Measurements from ENCODE around the gene PTPN1. TPM values are rescaled to one million over a fixed set of nuclear protein-coding genes. Genes with fewer than 3 reads are reported as not detected.
A peak's percentile ranks its signal among the peaks of the same experiment; 100 is the strongest.

The PTPN1 gene
- total RNA-seq, 1 experiment from 2014 or later, result 65.2 TPM

DNA sequence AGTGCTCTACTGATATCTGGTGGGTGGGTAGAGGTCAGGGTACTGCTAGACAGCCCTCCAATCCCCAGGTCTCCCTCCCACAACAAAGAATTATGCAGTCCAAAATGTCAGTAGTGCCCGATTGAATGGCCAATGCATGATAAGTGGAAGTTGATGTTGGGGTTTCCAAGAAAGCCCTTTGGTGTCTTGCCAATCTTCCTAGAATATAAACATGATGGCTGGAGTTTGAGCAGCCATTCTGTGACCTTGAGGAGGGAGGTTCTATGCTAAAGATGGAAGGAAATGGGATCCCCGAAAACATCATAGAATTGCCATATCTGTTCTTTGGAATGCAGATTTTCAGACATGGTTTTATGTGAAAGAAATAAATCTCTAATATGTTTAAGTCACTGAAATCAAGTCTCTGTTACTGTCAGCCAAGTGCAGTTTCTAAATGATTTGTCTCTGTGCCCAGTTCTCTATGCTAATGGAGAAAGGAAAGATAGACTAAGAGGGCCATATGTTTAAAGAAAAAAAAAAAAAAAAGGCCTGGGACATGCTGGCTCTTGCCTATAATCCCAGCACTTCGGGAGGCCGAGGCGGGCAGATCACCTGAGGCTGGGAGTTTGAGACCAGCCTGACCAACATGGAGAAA, 32.8 kb upstream of the PTPN1 start:
- Mint-ChIP-seq H3K36me3 (ENCODE audit: insufficient read depth, unreplicated experiment) (no peaks in the 10 kb centered on the region), H3K4me1 (ENCODE audit: low read depth, unreplicated experiment) (peaks cover 7% of the 10 kb centered on the region), H3K4me3 (ENCODE audit: unreplicated experiment) (no peak overlapping the region), H3K9me3 (ENCODE audit: unreplicated experiment) (no peaks in the 10 kb centered on the region), H3K27me3 (ENCODE audit: insufficient read depth, unreplicated experiment) (no peaks in the 10 kb centered on the region), H3K27ac (ENCODE audit: unreplicated experiment) (no peak overlapping the region)
- no peak overlapping the region for H3K4me3 ChIP-seq (ENCODE audit: low read depth, low read length)
- no peak for DNase-seq
- no peaks in the 10 kb centered on the region for H3K36me3 ChIP-seq (ENCODE audit: control insufficient read depth, insufficient read depth, low read length)
- BruUV-seq (replicated peaks), result no TSS peak
- peaks cover 14% of the 10 kb centered on the region for H3K4me1 ChIP-seq
- POLR2A ChIA-PET, result no interaction called here
- no peaks in the 10 kb centered on the region for H3K9me3 ChIP-seq
- no peaks in the 10 kb centered on the region for H3K27me3 ChIP-seq (replicated peaks; ENCODE audit: control insufficient read depth, insufficient read depth, low read length)
- intact Hi-C loops (cut with micrococcal nuclease; ENCODE audit: unreplicated experiment), result no loop called here
- CTCF ChIA-PET, result no interaction called here
- TF ChIP-seq, protein P1, sequence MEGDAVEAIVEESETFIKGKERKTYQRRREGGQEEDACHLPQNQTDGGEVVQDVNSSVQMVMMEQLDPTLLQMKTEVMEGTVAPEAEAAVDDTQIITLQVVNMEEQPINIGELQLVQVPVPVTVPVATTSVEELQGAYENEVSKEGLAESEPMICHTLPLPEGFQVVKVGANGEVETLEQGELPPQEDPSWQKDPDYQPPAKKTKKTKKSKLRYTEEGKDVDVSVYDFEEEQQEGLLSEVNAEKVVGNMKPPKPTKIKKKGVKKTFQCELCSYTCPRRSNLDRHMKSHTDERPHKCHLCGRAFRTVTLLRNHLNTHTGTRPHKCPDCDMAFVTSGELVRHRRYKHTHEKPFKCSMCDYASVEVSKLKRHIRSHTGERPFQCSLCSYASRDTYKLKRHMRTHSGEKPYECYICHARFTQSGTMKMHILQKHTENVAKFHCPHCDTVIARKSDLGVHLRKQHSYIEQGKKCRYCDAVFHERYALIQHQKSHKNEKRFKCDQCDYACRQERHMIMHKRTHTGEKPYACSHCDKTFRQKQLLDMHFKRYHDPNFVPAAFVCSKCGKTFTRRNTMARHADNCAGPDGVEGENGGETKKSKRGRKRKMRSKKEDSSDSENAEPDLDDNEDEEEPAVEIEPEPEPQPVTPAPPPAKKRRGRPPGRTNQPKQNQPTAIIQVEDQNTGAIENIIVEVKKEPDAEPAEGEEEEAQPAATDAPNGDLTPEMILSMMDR (IDR thresholded peaks at IDR 0.05; ENCODE audit: insufficient read depth in 1 of 2, low read depth in 1 of 2, low read length in 1 of 2, severe bottlenecking in 1 of 2, unreplicated experiment in 1 of 2), result no peak

- Mint-ChIP-seq H3K4me3 (ENCODE audit: unreplicated experiment) (no peak overlapping the region), H3K4me1 (ENCODE audit: low read depth, unreplicated experiment) (peaks cover 7% of the 10 kb centered on the region), H3K27me3 (ENCODE audit: insufficient read depth, unreplicated experiment) (no peaks in the 10 kb centered on the region), H3K27ac (ENCODE audit: unreplicated experiment) (no peak overlapping the region), H3K9me3 (ENCODE audit: unreplicated experiment) (no peaks in the 10 kb centered on the region), H3K36me3 (ENCODE audit: insufficient read depth, unreplicated experiment) (no peaks in the 10 kb centered on the region)
- TF ChIP-seq, protein P1 (IDR thresholded peaks at IDR 0.05; ENCODE audit: insufficient read depth in 1 of 2, low read depth in 1 of 2, low read length in 1 of 2, severe bottlenecking in 1 of 2, unreplicated experiment in 1 of 2), result peak; percentile 92 to 97
- DNase-seq, result peak; percentile 91 to 92
- no peak overlapping the region for H3K4me3 ChIP-seq (ENCODE audit: low read depth, low read length)
- no peaks in the 10 kb centered on the region for H3K36me3 ChIP-seq (ENCODE audit: control insufficient read depth, insufficient read depth, low read length)
- intact Hi-C loops (cut with micrococcal nuclease; ENCODE audit: unreplicated experiment), result loop anchor here (1.0 kb wide), 3 partner anchors 28 to 102 kb away; no protein-coding TSS in a partner anchor
- no peaks in the 10 kb centered on the region for H3K9me3 ChIP-seq
- no peaks in the 10 kb centered on the region for H3K27me3 ChIP-seq (replicated peaks; ENCODE audit: control insufficient read depth, insufficient read depth, low read length)
- POLR2A ChIA-PET, result no interaction called here
- peaks cover 14% of the 10 kb centered on the region for H3K4me1 ChIP-seq
- CTCF ChIA-PET, result interaction anchor here (0.6 to 2.0 kb wide), 14 partner anchors 9 to 313 kb away, joined by 3 to 20 read pairs (median 4); no protein-coding TSS in a partner anchor
- no TSS peak for BruUV-seq (replicated peaks)
Measured at GRCh38 chr20:50478162-50478990, 31.8 kb upstream of the PTPN1 start.

GRCh38 chr20:50481741-50482140, 28.4 kb upstream of the PTPN1 start:
- peaks cover 6% of the 10 kb centered on the region for H3K4me1 ChIP-seq
- BruUV-seq (replicated peaks), result no TSS peak
- ChIA-PET CTCF (no interaction called here), POLR2A (no interaction called here)
- no peak for DNase-seq
- no peak overlapping the region for H3K4me3 ChIP-seq (ENCODE audit: low read depth, low read length)
- H3K27me3 ChIP-seq (replicated peaks; ENCODE audit: control insufficient read depth, insufficient read depth, low read length), result no peaks in the 10 kb centered on the region
- TF ChIP-seq, protein P1 (IDR thresholded peaks at IDR 0.05; ENCODE audit: insufficient read depth in 1 of 2, low read depth in 1 of 2, low read length in 1 of 2, severe bottlenecking in 1 of 2, unreplicated experiment in 1 of 2), result no peak
- Mint-ChIP-seq H3K36me3 (ENCODE audit: insufficient read depth, unreplicated experiment) (no peaks in the 10 kb centered on the region), H3K4me3 (ENCODE audit: unreplicated experiment) (no peak overlapping the region), H3K4me1 (ENCODE audit: low read depth, unreplicated experiment) (no peaks in the 10 kb centered on the region), H3K9me3 (ENCODE audit: unreplicated experiment) (peaks cover 10% of the 10 kb centered on the region), H3K27ac (ENCODE audit: unreplicated experiment) (no peak overlapping the region), H3K27me3 (ENCODE audit: insufficient read depth, unreplicated experiment) (no peaks in the 10 kb centered on the region)
- H3K9me3 ChIP-seq, result no peaks in the 10 kb centered on the region
- intact Hi-C loops (cut with micrococcal nuclease; ENCODE audit: unreplicated experiment), result no loop called here
- no peaks in the 10 kb centered on the region for H3K36me3 ChIP-seq (ENCODE audit: control insufficient read depth, insufficient read depth, low read length)

Data from Caco-2 (cell line).